GM18502 (cell line): Measurements from ENCODE around the gene HSP90AB1.

Source experiments
- ATAC-seq: cut with Tn5 transposase; IDR thresholded peaks from one replicate; pipeline ENCODE4 v1.9.1; 2021; ENCODE audit warnings: mild to moderate bottlenecking; ENCODE audit not compliant: unreplicated experiment, poor library complexity

The HSP90AB1 gene

GRCh38 chr6:44234101-44235025 is 12.5 kb upstream of the HSP90AB1 start:
- ATAC-seq, result no peak

GRCh38 chr6:44235269-44235668 is 11.6 kb upstream of the HSP90AB1 start:
- ATAC-seq, result no peak

- no peak for ATAC-seq
Measured at GRCh38 chr6:44235891-44236516, 10.9 kb upstream of the HSP90AB1 start.

GRCh38 chr6:44237021-44237812 is 9.7 kb upstream of the HSP90AB1 start:
- peak; percentile 62 for ATAC-seq

GRCh38 chr6:44237813-44238433 is 9.0 kb upstream of the HSP90AB1 start:
- peak; percentile 81 for ATAC-seq

- ATAC-seq, result no peak
Measured at GRCh38 chr6:44238687-44239350, 8.1 kb upstream of the HSP90AB1 start.

- ATAC-seq, result no peak
Measured at GRCh38 chr6:44243345-44243744, 3.6 kb upstream of the HSP90AB1 start.

- no peak for ATAC-seq
Measured at GRCh38 chr6:44245391-44245911, 1.4 kb upstream of the HSP90AB1 start.

- peak; percentile 51 for ATAC-seq
Measured at GRCh38 chr6:44245912-44246662, 814 bp upstream of the HSP90AB1 start.

GRCh38 chr6:44247338-44248302 is 719 bp downstream of the HSP90AB1 start:
- ATAC-seq, result peak; percentile 27

- ATAC-seq, result no peak
Measured at GRCh38 chr6:44248579-44248978, 1.7 kb downstream of the HSP90AB1 start.

- no peak for ATAC-seq
Measured at GRCh38 chr6:44249082-44249748, 2.3 kb downstream of the HSP90AB1 start.

- no peak for ATAC-seq
Measured at GRCh38 chr6:44250067-44250717, 3.3 kb downstream of the HSP90AB1 start.

- ATAC-seq, result no peak
Measured at GRCh38 chr6:44250718-44251123, 3.8 kb downstream of the HSP90AB1 start.

GRCh38 chr6:44251576-44252524 is 4.9 kb downstream of the HSP90AB1 start:
- no peak for ATAC-seq
